ENCODE measurements around the gene CLNK. TPM values are rescaled to one million over a fixed set of nuclear protein-coding genes. Genes with fewer than 3 reads are reported as not detected.

CLNK gene
- polyA plus RNA-seq, 1 of the 3 experiments (the other 2 are of a cell fraction), result not detected

GRCh38 chr4:10687526-10687925 lies 3.0 kb upstream of the CLNK start:
- no peak overlapping the region for H3K4me2 ChIP-seq
- no peak overlapping the region for H3K27ac ChIP-seq (ENCODE audit: low read depth in 2 of 2, low read length in 1 of 2)
- DNase-seq, result no peak
- no peaks in the 10 kb centered on the region for H3K4me1 ChIP-seq (ENCODE audit: control insufficient read depth in 1 of 2, insufficient read depth in 2 of 2, low read depth in 1 of 2, low read length in 1 of 2)
- no peaks in the 10 kb centered on the region for H4K20me1 ChIP-seq (ENCODE audit: insufficient read depth)
- H3K4me3 ChIP-seq (ENCODE audit: low read depth in 2 of 2, low read length in 1 of 2), result no peak overlapping the region
- H2AFZ ChIP-seq (ENCODE audit: low read depth), result no peak overlapping the region
- H3K27me3 ChIP-seq (ENCODE audit: insufficient read depth), result no peaks in the 10 kb centered on the region
- H3K9me2 ChIP-seq, result no peaks in the 10 kb centered on the region
- H3K36me3 ChIP-seq (replicated peaks in 1 of 2; ENCODE audit: control insufficient read depth in 1 of 2, insufficient read depth in 2 of 2, low read length in 1 of 2), result no peaks in the 10 kb centered on the region
- H3K9ac ChIP-seq, result no peak overlapping the region
- H3K79me2 ChIP-seq (ENCODE audit: insufficient read depth), result no peaks in the 10 kb centered on the region
- TF ChIP-seq NRF1 (IDR thresholded peaks at IDR 0.05; ENCODE audit: low read depth, low read length) (no peak), GABPA (IDR thresholded peaks at IDR 0.05; ENCODE audit: low read depth) (no peak), FOSL2 (IDR thresholded peaks at IDR 0.05; ENCODE audit: borderline replicate concordance, low read depth) (no peak), ELF1 (IDR thresholded peaks at IDR 0.05) (no peak), POLR2AphosphoS5 (IDR thresholded peaks at IDR 0.05; ENCODE audit: low read depth, low read length) (no peak), EP300 (IDR thresholded peaks at IDR 0.05; ENCODE audit: borderline replicate concordance in 1 of 2, low read depth in 1 of 2, low read length in 1 of 2) (no peak), RXRA (IDR thresholded peaks at IDR 0.05; ENCODE audit: borderline replicate concordance, low read depth) (no peak), FOXJ3 (CRISPR knock-in tag; IDR thresholded peaks at IDR 0.05) (no peak), EZH2phosphoT487 (IDR thresholded peaks at IDR 0.05; ENCODE audit: borderline replicate concordance, low read depth) (no peak), MXI1 (IDR thresholded peaks at IDR 0.05; ENCODE audit: low read depth, low read length) (no peak), RAD21 (IDR thresholded peaks at IDR 0.05; ENCODE audit: low read length) (no peak), JUND (IDR thresholded peaks at IDR 0.05) (no peak), CTCF (IDR thresholded peaks at IDR 0.05) (no peak), MEF2A (IDR thresholded peaks at IDR 0.05; ENCODE audit: borderline replicate concordance, low read depth) (no peak), YY1 (IDR thresholded peaks at IDR 0.05; ENCODE audit: low read depth) (no peak), PBX3 (IDR thresholded peaks at IDR 0.05) (no peak), RFX5 (IDR thresholded peaks at IDR 0.05; ENCODE audit: low read length) (no peak), TEAD4 (IDR thresholded peaks at IDR 0.05; ENCODE audit: borderline replicate concordance, insufficient read depth) (no peak), ZBTB33 (IDR thresholded peaks at IDR 0.05; ENCODE audit: borderline replicate concordance, low read depth) (no peak)
- ChIA-PET CTCF (no interaction called here), POLR2A (no interaction called here)
- WGBS (ENCODE audit: low lambda C conversion rate), result 16% methylated on average over 5 of the region's 5 CpGs
- no peaks in the 10 kb centered on the region for H3F3A ChIP-seq (replicated peaks; ENCODE audit: insufficient read depth)
- no peaks in the 10 kb centered on the region for H3K9me3 ChIP-seq
